Skin epidermis (tissue), 12 donors: ENCODE results near the gene FMNL1.

Source experiments
- H3K27ac ChIP-seq, 21 experiments: fragments of 200-600 bp; sonication (generic) in 11 of 21; one replicate each; pipeline ENCODE4 v1.5.0; 2020; ENCODE audit warnings: mild to moderate bottlenecking in 3 of 21, inconsistent platforms in 2 of 21, moderate library complexity in 2 of 21
- H3K4me3 ChIP-seq, 7 experiments: fragments of 200-600 bp; sonication (generic) in 2 of 7; one replicate each; pipeline ENCODE4 v1.5.0; 2020; ENCODE audit warnings: inconsistent platforms in 2 of 7, mild to moderate bottlenecking in 2 of 7, moderate library complexity in 1 of 7

Gene FMNL1

DNA sequence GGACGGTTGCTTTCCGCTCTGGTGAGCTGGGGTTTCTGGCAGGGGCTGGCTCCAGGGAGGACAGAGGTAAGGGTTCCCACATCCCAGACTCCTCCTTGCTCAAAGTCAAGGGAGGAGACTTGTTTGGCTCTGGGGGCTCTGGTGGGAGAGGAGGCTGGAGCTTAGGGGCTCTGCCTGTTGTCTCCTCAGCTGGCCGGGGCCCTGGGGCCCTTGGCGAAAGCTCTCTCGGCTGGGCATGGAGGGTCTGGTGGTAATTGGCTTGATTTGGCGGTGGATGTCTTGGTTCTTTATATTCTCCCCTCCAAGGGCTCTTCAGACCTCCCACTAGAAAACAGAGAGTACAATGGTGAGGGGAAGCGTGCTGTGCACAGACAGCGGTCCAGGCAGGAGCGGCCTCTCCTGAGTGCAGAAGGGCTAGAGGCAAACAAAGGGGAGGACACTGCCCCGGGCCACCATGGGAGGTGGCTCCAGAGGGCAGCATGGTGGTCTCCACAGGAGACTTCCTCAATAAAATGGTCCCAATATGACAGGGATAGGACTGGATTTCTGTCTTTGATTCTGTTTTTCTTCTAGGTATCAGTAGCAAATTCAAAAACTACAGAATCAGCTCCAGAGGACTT lies 45.9 kb downstream of the FMNL1 start:
- no peak overlapping the region for H3K27ac ChIP-seq

DNA sequence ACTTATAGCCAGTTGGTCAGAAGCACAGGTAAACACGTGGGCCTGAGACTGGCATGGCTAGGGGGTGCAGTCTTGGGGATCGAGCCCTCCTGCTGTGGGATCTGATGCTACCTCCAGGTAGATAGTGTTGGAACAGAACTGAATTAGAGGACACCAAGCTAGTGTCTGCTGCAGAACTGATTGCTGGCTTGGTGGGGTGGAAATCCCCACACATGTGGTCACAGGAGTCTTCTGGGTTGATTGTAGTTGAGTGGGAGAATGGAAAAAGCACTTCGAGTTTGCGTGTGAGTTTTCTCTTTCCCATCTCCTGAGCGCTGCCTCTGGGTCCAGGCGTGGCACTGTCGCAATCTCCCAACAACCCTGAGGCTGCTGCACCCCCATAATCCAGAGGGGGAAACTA lies 48.2 kb downstream of the FMNL1 start:
- H3K27ac ChIP-seq, result no peak overlapping the region

More for the DNA sequence above, 45.9 kb downstream of the FMNL1 start:
- no peak overlapping the region for H3K4me3 ChIP-seq

DNA sequence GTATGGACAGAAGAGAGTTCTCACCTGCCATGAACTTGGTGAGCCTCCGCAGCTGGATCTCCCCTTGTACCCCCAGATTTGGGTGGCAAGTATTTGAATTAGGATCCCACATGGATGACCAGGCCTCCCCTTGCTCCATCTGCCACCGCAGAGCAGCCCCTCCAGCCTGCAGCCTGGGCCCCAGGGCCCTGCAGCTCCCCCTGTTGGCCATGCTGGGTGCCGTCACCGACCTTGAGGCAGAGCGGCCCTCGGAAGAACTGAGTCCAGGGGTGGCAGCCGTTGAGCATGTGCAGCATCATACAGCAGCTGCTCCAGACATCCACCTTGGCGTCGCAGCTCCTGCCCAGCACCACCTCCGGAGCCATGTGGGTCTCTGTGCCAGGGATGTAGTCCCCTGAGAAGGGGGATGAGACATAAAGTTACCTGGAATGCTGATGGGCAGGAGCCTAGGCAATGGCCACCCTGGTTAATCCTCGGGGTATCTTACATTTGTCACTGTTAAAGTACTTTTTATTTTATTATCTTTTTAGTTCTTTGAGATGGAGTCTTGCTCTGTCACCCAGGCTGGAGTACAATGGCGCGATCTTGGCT lies 49.2 kb downstream of the FMNL1 start:
- H3K27ac ChIP-seq, result no peak overlapping the region
- no peak overlapping the region for H3K4me3 ChIP-seq

More for the DNA sequence above, 48.2 kb downstream of the FMNL1 start:
- no peak overlapping the region for H3K4me3 ChIP-seq

DNA sequence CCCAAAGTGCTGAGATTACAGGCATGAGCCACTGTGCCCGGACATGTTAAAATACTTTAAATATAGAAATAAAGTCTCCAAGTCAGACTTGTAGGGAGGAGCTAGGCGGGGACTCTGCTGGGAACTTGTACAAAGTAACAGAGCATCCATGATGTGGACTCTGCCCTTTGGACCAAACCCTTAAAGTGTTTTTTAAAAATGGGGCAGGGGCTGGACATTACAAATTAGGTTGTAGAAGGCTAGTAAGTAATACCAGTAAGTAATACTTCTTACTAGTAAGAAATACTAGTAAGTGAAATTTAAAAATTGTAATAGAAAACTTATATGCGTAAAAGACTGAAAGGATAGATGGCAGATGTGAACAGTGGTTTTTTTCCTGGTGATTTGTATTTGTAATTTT lies 49.9 kb downstream of the FMNL1 start:
- Histone ChIP-seq H3K4me3 (no peak overlapping the region), H3K27ac (no peak overlapping the region)

DNA sequence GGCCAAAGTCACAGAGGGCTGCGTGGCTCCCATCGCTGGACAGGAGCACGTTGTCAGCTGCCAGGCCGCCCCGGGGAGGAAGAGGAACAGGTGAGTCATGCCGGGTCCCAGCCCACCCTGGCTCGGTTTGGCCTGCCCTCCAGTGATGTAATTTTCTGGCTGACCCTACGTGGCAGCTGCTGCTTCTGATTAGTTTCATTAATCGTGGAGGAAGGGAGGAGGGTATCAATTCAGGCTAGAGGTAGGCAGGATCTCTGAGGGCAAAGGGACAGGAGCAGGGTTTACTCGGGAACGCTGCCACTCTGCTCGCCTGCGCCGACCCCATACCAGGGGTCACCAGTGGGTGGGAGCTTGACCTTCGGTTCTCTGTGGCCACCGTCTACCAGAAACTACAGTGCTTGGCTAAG lies 51.9 kb downstream of the FMNL1 start:
- H3K4me3 ChIP-seq, result no peak overlapping the region
- peak overlapping the region in 2 of 21 experiments; percentile 3 to 41 for H3K27ac ChIP-seq

DNA sequence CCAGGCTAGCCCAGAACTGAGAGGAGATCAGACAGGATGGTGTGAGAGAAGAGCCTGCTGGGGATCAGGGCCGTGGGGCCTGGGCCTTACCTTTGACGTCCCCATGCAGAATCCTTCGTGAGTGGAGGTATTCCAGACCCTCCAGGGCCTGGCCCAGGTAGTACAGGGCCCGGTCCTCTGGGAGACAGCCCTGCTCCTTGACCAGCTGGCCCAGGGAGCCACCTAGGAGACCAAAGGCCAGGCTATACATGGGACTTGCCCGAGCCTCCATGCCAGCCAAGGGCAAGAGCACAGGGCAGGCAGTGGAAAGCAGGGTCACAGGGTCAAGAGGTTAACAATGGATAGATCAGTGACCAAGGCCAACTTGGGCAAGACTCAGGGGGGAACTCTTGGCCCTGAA lies 52.3 kb downstream of the FMNL1 start:
- no peak overlapping the region for H3K4me3 ChIP-seq
- peak overlapping the region in 3 of 21 experiments; percentile 2 to 41 (median 3) for H3K27ac ChIP-seq

DNA sequence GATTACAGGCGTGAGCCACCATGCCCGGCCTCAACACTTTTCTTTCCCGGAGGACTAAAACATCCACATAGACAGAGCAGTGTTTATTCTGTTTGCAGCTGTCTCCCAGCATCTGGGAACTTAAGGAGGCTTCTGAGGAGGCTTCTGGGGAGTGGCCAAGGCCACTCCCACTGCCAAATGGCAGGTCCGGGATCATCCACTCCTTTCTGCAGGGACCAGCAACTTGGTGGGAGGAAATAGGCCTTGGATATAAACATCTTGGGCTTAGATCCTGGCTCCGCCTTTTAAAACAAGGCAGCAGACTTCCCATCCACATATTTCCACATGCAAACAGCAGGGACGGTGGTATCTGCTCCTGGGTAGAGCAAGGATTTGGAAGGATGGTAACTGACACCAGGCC lies 54.3 kb downstream of the FMNL1 start:
- no peak overlapping the region for H3K27ac ChIP-seq

DNA sequence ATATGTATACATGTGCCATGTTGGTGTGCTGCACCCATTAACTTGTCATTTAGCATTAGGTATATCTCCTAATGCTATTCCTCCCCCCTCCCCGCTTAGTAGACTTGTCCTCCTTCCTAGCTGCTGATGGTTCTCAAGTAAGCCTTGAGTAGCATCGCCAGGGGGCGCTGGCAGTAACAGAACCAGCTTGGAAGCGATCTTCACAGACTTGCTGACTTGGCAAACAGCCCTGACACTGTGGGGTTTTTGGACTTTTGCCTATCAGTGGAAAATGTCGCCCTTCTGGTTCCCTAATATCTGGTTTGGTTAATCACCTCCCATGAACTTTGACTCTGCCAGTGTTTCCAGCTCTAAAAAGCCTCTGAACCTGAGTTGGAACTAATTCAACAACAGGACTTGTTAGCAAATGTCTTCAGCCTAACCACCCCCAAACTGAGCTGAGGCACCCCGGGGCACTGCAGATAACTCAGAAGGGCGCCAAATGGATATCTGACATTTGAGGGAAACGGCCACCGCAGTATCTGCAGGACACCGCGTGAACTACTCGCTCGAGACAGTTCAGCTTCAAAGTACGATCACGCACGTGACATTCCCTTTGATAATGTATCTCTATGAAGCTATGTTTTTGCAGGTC lies 55.6 kb downstream of the FMNL1 start:
- H3K27ac ChIP-seq, result peak overlapping the region in 7 of 21 experiments; percentile 14 to 67 (median 25)
- no peak overlapping the region for H3K4me3 ChIP-seq

More for the DNA sequence above, 54.3 kb downstream of the FMNL1 start:
- H3K4me3 ChIP-seq, result no peak overlapping the region

DNA sequence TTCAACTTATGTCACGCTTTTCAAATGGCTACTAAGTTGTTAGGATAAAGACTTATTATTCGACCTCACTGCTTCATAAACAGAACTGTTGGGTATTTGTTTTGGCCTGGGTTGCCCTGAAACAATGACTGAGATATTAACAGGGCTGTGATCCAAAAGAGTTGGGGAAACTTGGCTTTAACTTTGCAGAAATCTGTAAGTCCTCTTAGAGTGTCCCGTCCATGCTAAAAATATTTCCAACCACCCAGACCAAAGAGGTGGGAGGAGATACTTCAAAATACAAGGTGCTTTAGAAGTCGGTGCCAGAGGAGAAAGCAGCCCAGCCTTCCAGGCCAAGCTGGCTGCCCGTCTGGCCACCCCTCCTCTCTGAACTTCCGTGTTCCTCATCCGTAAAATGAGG lies 56.3 kb downstream of the FMNL1 start:
- peak overlapping the region in 6 of 21 experiments; percentile 12 to 45 (median 33) for H3K27ac ChIP-seq
- no peak overlapping the region for H3K4me3 ChIP-seq

DNA sequence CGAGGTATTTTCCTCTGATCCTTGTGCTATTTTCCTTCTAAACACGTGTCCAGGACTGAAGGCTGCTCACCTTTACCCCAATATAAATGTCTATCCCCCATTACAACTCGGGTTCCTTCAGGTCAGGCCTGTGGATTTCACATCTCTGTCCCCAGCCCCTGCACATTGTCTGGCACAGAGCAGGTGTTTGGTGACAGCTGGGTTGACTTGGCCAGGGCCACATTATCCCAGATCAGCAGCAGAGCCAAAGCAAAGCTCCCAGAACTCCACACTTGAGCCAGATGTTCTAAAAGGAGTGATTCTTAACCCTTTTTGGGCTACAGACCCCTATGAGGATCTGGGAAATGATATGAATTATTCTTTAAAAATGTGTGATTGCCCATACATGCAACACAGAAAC lies 58.2 kb downstream of the FMNL1 start:
- Histone ChIP-seq H3K27ac (no peak overlapping the region), H3K4me3 (no peak overlapping the region)

DNA sequence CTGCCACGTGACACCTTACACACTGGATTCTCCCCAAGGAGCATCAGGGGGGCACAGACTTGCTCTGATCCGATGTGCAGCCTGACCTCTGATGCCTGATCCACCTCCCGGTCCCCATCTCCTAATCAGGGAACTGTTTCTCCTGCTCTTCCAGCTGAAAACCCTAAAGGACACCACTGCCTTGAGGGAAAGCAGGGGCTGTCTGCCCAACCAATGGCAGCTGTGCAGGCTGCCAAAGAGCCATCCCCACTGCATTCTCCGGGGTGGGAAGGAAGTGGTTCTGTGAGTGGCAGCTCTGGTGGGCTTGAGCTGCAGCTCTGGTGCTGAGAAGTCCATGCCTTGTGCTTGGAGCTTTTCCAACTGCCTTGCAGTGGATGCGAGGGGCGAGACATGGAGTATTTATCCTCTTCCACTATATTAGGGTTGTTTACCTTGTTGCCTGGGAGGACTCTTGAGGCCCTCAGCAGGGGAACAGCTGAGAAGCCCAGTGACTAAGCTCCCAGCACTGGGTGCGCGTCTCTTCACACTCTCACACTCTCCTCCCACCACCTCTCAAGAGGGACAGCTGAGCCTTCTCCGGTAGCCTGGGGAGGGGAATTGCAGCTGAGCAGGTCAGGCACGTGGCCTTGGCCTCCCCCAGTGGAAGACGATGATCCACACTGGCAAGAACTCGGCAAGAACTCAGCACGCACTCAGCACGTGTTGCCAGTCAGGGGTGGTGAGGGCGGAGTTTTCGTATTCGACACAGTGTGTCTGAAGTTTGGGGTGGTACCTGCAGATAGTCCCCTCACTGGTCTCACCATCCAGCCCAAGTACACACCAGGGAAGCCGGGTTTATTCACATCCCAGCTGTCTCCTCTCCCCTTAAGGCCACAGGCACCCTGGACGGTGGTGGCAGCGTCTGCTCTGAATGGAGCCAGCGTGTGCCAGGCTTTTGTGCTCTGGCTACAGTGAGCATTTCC lies 61.3 kb downstream of the FMNL1 start:
- H3K4me3 ChIP-seq, result no peak overlapping the region
- H3K27ac ChIP-seq, result peak overlapping the region in 1 of 21 experiments; percentile 3

DNA sequence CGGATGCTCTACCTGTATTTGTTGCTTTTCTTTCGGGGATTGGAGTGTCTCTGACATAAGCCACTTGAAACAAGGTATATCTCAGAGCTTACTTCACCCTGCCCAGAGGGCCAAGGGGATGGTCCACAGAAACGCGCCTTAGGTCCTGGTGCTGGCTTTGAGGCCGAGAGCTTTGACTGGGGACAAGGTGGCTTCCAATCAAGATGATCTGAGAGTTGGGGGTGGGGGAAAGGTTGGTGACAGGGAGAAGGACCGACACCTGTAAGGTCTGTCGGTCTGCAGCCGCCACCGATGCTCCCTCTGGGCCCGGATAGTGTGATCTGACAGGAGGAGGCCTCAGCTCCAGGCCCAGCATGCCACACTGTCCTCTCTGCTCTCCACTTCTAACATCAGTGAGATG lies 62.0 kb downstream of the FMNL1 start:
- Histone ChIP-seq H3K4me3 (no peak overlapping the region), H3K27ac (peak overlapping the region in 1 of 21 experiments; percentile 46)

DNA sequence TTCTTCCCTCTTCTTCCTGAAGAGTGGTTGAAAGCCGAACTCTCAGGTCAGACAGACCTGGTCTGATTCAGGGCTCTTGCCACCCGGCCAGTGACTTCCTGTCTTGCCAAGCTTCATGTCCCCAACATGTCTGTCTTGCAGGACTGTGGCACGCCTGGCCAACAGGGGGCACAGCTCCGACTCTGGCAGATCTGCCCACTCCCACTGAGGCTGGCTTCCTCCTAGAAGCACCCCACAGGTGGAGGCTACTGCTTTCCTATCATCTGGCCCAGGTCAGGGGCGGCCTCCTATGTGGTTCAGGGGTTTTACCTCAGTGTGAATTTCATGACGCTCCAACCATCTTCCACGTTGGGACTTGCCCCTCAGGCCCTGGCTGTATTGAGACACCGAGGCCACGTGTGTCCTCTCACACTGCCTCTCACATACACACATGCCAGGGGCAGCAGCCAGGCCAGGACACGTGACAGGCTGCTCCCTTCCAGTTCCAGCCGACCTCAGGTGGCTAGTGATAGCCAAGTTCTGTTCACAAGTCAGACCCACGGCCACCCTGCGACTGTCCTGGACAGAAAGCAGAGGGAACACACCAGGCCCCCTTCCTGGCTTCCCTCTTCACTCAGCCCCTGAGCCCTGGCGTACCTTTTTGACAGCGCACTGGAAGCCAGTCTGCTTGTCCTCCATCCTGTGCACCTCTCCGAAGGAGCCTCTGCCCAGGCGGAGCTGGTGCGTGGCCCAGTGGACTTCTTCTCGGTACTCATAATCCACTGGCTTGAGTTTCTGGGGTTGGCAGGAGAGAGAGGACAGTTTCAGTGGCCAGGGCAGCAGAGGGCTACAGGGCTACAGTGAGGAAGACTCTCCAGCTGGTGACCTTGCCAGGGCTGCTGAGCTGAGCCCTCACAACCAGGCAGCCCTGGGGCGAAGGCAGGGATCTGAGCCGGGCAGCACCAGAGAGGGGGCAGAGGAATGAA lies 62.8 kb downstream of the FMNL1 start:
- no peak overlapping the region for H3K4me3 ChIP-seq
- peak overlapping the region in 2 of 21 experiments; percentile 46 to 56 for H3K27ac ChIP-seq

DNA sequence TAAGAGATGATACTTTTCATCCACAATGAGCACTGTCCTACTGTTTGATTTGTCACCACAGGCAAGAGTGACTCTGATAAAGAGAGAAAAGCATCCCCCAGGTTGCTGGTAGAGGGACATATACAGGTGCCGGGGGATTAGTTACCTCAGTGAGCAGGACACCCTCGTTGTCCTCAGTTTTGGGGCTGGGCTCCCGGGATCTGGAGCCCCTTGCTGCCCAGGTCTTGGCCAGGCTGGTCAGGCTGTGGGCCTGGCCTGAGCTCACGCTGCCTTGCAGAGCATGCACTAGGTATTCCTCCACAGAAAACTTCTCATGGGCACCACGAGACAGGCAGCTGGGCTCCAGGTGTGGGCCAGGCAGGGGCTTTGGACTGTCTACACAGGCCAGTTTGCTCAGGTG lies 64.6 kb downstream of the FMNL1 start:
- no peak overlapping the region for H3K4me3 ChIP-seq
- no peak overlapping the region for H3K27ac ChIP-seq

DNA sequence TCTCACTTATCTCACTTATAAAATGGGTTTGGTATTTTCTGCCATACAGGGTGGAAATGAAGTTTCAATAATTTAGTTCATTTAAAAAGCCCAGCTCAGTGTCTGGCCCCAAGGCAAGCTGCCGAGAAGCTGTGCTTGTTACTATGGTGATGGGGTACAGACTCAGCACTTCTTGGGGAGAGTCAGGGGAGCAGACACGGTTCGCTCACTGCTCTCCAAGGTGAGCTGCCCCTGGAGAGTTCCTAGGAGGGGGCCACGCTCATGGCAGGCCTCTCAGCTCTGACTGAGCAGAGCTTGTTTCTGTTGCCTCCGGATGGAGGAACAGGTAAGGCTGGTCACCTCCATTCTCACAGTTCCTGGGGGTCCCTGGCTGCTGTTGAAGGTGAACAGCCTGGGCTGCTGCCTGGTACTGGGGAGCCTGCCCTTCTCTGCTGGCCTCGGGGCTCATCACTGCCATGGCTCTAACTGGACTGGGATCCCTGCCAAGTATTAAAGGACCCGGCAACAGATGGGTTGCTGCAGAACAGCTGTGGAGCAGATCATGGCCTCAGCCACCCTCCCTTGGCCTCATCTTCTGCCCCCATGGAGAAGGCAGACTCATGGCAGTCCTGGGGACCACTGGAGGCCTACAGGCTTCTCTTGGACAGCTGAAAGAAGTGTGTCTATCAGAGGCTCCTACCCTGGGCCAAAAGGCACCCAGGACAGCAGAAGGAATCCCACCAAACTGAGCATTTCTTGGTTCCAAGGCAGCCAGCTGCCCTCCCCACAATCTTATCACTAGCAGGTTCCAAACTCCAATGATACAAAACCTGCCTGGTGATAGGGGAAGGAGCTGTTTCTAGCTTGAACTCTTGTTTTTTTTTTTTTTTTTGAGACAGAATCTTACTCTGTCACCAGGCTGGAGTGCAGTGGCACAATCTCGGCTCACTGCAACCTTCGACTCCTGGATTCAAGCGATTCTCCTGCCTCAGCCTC lies 66.1 kb downstream of the FMNL1 start:
- Histone ChIP-seq H3K4me3 (no peak overlapping the region), H3K27ac (peak overlapping the region in 2 of 21 experiments; percentile 32)

DNA sequence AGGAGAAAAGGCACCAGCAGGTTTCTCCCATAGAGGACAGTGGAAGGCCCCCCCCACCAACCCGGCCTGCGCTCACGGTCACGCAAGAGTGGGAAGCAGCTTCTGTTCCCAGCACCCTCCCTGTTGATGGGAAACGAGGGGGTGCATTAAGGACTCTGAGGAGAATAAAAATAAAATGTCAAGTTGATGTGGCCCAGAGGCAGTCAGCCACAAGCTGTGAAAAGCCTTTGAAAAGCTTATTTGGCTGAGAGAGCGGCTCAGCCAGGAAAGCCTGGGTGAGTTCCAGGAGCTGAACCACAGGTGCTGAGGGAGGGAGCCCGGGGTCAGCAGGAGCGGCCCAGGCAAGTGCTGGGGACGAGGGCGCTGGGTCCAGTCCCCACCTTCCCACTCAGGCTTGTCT lies 67.1 kb downstream of the FMNL1 start:
- Histone ChIP-seq H3K4me3 (no peak overlapping the region), H3K27ac (peak overlapping the region in 2 of 21 experiments; percentile 55 to 77)
